Measurements from ENCODE around the gene LARP4B. TPM values are rescaled to one million over a fixed set of nuclear protein-coding genes. Genes with fewer than 3 reads are reported as not detected.

The LARP4B gene
- total and polyA plus RNA-seq, 2 of the 13 experiments (the other 11 are each of a cell fraction or from before 2014, with no cell fraction given): 19.5 to 30.2 TPM

DNA sequence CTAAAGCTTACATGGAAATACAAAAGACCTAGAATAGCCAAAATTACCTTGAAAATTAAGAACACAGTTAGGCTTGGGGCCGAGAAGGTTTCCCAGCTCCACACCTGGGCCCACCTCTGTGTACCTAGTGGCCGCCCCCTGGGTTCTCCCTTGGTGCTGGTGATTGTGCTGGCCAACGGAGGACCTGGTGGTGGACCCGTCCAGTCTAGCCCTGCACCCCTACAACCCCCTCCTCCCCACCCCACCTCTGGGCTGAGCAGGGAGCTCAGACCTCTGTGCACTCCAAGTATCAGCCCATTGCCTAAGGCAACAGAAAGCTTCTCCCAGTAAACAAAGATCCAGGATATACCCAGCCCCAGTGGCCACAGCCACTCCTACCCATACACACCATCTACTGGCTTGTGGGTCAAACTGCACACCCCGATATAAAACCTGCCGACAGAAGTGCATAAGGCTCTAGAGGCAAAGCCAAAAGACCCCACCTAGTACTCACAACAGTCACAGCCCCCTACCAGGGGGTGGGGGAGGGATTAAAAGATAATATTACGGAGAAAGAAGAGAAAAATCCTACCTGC is 137.0 kb downstream of the LARP4B start (continued):
- no peak for TF ChIP-seq ZNF496 (CRISPR knock-in tag; IDR thresholded peaks at IDR 0.05; ENCODE audit: insufficient replicate concordance)
- TF ChIP-seq, protein P1, sequence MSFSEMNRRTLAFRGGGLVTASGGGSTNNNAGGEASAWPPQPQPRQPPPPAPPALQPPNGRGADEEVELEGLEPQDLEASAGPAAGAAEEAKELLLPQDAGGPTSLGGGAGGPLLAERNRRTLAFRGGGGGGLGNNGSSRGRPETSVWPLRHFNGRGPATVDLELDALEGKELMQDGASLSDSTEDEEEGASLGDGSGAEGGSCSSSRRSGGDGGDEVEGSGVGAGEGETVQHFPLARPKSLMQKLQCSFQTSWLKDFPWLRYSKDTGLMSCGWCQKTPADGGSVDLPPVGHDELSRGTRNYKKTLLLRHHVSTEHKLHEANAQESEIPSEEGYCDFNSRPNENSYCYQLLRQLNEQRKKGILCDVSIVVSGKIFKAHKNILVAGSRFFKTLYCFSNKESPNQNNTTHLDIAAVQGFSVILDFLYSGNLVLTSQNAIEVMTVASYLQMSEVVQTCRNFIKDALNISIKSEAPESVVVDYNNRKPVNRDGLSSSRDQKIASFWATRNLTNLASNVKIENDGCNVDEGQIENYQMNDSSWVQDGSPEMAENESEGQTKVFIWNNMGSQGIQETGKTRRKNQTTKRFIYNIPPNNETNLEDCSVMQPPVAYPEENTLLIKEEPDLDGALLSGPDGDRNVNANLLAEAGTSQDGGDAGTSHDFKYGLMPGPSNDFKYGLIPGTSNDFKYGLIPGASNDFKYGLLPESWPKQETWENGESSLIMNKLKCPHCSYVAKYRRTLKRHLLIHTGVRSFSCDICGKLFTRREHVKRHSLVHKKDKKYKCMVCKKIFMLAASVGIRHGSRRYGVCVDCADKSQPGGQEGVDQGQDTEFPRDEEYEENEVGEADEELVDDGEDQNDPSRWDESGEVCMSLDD (CRISPR knock-in tag; IDR thresholded peaks at IDR 0.05; ENCODE audit: borderline replicate concordance): no peak
- TF ChIP-seq ZSCAN25 (CRISPR knock-in tag; IDR thresholded peaks at IDR 0.05): no peak
- TF ChIP-seq, protein P2, sequence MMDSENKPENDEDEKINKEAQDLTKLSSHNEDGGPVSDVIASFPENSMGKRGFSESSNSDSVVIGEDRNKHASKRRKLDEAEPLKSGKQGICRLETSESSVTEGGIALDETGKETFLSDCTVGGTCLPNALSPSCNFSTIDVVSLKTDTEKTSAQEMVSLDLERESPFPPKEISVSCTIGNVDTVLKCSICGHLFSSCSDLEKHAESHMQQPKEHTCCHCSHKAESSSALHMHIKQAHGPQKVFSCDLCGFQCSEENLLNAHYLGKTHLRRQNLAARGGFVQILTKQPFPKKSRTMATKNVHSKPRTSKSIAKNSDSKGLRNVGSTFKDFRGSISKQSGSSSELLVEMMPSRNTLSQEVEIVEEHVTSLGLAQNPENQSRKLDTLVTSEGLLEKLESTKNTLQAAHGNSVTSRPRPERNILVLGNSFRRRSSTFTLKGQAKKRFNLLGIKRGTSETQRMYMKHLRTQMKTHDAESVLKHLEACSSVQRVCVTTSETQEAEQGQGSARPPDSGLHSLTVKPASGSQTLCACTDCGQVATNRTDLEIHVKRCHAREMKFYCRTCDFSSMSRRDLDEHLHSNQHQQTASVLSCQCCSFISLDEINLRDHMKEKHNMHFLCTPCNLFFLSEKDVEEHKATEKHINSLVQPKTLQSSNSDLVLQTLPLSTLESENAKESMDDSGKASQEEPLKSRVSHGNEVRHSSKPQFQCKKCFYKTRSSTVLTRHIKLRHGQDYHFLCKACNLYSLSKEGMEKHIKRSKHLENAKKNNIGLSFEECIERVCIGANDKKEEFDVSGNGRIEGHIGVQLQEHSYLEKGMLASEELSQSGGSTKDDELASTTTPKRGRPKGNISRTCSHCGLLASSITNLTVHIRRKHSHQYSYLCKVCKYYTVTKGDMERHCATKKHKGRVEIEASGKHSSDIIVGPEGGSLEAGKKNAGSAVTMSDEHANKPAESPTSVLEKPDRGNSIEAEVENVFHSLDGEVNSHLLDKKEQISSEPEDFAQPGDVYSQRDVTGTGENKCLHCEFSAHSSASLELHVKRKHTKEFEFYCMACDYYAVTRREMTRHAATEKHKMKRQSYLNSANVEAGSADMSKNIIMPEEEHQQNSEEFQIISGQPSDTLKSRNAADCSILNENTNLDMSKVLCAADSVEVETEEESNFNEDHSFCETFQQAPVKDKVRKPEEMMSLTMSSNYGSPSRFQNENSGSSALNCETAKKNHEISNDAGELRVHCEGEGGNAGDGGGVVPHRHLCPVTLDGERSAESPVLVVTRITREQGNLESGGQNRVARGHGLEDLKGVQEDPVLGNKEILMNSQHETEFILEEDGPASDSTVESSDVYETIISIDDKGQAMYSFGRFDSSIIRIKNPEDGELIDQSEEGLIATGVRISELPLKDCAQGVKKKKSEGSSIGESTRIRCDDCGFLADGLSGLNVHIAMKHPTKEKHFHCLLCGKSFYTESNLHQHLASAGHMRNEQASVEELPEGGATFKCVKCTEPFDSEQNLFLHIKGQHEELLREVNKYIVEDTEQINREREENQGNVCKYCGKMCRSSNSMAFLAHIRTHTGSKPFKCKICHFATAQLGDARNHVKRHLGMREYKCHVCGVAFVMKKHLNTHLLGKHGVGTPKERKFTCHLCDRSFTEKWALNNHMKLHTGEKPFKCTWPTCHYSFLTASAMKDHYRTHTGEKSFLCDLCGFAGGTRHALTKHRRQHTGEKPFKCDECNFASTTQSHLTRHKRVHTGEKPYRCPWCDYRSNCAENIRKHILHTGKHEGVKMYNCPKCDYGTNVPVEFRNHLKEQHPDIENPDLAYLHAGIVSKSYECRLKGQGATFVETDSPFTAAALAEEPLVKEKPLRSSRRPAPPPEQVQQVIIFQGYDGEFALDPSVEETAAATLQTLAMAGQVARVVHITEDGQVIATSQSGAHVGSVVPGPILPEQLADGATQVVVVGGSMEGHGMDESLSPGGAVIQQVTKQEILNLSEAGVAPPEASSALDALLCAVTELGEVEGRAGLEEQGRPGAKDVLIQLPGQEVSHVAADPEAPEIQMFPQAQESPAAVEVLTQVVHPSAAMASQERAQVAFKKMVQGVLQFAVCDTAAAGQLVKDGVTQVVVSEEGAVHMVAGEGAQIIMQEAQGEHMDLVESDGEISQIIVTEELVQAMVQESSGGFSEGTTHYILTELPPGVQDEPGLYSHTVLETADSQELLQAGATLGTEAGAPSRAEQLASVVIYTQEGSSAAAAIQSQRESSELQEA (CRISPR knock-in tag; IDR thresholded peaks at IDR 0.05; ENCODE audit: not compliant biosample characterization): no peak
- TF ChIP-seq, protein P3, sequence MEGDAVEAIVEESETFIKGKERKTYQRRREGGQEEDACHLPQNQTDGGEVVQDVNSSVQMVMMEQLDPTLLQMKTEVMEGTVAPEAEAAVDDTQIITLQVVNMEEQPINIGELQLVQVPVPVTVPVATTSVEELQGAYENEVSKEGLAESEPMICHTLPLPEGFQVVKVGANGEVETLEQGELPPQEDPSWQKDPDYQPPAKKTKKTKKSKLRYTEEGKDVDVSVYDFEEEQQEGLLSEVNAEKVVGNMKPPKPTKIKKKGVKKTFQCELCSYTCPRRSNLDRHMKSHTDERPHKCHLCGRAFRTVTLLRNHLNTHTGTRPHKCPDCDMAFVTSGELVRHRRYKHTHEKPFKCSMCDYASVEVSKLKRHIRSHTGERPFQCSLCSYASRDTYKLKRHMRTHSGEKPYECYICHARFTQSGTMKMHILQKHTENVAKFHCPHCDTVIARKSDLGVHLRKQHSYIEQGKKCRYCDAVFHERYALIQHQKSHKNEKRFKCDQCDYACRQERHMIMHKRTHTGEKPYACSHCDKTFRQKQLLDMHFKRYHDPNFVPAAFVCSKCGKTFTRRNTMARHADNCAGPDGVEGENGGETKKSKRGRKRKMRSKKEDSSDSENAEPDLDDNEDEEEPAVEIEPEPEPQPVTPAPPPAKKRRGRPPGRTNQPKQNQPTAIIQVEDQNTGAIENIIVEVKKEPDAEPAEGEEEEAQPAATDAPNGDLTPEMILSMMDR (CRISPR knock-in tag; IDR thresholded peaks at IDR 0.05): peak; percentile 81
- TF ChIP-seq, protein P4, sequence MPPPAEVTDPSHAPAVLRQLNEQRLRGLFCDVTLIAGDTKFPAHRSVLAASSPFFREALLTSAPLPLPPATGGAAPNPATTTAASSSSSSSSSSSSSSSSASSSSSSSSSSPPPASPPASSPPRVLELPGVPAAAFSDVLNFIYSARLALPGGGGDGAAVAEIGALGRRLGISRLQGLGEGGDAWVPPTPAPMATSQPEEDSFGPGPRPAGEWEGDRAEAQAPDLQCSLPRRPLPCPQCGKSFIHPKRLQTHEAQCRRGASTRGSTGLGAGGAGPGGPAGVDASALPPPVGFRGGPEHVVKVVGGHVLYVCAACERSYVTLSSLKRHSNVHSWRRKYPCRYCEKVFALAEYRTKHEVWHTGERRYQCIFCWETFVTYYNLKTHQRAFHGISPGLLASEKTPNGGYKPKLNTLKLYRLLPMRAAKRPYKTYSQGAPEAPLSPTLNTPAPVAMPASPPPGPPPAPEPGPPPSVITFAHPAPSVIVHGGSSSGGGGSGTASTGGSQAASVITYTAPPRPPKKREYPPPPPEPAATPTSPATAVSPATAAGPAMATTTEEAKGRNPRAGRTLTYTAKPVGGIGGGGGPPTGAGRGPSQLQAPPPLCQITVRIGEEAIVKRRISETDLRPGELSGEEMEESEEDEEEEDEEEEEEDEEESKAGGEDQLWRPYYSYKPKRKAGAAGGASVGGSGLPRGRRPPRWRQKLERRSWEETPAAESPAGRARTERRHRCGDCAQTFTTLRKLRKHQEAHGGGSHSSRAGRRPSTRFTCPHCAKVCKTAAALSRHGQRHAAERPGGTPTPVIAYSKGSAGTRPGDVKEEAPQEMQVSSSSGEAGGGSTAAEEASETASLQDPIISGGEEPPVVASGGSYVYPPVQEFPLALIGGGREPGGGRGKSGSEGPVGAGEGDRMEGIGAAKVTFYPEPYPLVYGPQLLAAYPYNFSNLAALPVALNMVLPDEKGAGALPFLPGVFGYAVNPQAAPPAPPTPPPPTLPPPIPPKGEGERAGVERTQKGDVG (CRISPR knock-in tag; IDR thresholded peaks at IDR 0.05; ENCODE audit: borderline replicate concordance): no peak
- TF ChIP-seq MAFF (IDR thresholded peaks at IDR 0.05; ENCODE audit: low read depth, low read length): no peak
- TF ChIP-seq HHEX (CRISPR knock-in tag; IDR thresholded peaks at IDR 0.05): no peak
- no peak for TF ChIP-seq ZNF674 (CRISPR knock-in tag; IDR thresholded peaks at IDR 0.05; ENCODE audit: low read depth)
- TF ChIP-seq FOXK1 (CRISPR knock-in tag; IDR thresholded peaks at IDR 0.05; ENCODE audit: borderline replicate concordance, low read depth): peak; percentile 34; the same call in 1 of the 2 replicates
